ENCODE data around the gene FGF18. TPM values are rescaled to one million over a fixed set of nuclear protein-coding genes. Genes with fewer than 3 reads are reported as not detected.

The FGF18 gene
- total and polyA plus RNA-seq, 9 of the 15 experiments (the other 6 are each of a cell fraction or from before 2014, with no cell fraction given), result 0.05 to 0.18 (median 0.11) TPM; not detected in 6

DNA sequence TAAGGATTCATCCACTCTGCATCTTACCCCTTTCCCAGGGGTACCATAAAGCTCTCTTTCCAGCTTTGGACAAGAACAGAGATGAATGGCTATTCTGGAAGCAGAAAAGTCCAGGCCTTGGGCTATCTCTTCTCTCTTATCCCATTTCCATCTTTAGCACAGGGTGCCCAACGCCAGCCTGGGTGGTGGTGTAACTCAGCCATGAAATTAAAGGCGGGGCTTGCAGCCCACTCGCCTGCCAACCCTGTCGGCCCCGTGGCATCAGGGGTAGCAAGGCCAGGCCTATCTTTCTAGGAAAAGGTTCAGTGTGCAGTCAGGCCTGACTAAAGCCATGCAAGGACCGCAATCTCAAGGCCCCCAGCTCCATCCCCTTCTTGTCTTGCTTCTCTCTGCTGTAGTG lies 78.7 kb downstream of the FGF18 start:
- FAIRE-seq (no peak), ATAC-seq (no peak), DNase-seq (ENCODE audit: extremely low read depth in 1 of 4, low spot score in 3 of 4) (no peak)
- intact Hi-C loops (cut with micrococcal nuclease) (no loop called here), in situ Hi-C loops (cut with MboI) (no loop called here)
- H3K36me3 ChIP-seq (ENCODE audit: control insufficient read depth, insufficient read depth, low read length), result no peaks in the 10 kb centered on the region
- TF ChIP-seq KLF1 (tag; IDR thresholded peaks at IDR 0.05) (no peak), E2F3 (CRISPR knock-in tag; IDR thresholded peaks at IDR 0.05) (no peak), KAT7 (CRISPR knock-in tag; IDR thresholded peaks at IDR 0.05; ENCODE audit: borderline replicate concordance) (no peak), MCM5 (IDR thresholded peaks at IDR 0.05; ENCODE audit: low read depth) (no peak), HDAC3 (IDR thresholded peaks at IDR 0.05; ENCODE audit: borderline replicate concordance, partially characterized antibody) (no peak), LARP7 (IDR thresholded peaks at IDR 0.05) (no peak), OTX1 (CRISPR knock-in tag; IDR thresholded peaks at IDR 0.05) (no peak), ZFP36 (IDR thresholded peaks at IDR 0.05; ENCODE audit: low read depth, low read length, partially characterized antibody) (no peak), CBX8 (IDR thresholded peaks at IDR 0.05; ENCODE audit: borderline replicate concordance, extremely low read depth, low read depth, low read length, poor library complexity, severe bottlenecking) (no peak), TRIM28 (IDR thresholded peaks at IDR 0.05) (no peak), ZNF398 (CRISPR knock-in tag; IDR thresholded peaks at IDR 0.05) (no peak), MCM3 (IDR thresholded peaks at IDR 0.05) (no peak), RBM15 (IDR thresholded peaks at IDR 0.05; ENCODE audit: insufficient read depth, low read length) (no peak)
- TF ChIP-seq, protein P1, sequence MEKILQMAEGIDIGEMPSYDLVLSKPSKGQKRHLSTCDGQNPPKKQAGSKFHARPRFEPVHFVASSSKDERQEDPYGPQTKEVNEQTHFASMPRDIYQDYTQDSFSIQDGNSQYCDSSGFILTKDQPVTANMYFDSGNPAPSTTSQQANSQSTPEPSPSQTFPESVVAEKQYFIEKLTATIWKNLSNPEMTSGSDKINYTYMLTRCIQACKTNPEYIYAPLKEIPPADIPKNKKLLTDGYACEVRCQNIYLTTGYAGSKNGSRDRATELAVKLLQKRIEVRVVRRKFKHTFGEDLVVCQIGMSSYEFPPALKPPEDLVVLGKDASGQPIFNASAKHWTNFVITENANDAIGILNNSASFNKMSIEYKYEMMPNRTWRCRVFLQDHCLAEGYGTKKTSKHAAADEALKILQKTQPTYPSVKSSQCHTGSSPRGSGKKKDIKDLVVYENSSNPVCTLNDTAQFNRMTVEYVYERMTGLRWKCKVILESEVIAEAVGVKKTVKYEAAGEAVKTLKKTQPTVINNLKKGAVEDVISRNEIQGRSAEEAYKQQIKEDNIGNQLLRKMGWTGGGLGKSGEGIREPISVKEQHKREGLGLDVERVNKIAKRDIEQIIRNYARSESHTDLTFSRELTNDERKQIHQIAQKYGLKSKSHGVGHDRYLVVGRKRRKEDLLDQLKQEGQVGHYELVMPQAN (IDR thresholded peaks at IDR 0.05; ENCODE audit: borderline replicate concordance), result no peak
- TF ChIP-seq, protein P2, sequence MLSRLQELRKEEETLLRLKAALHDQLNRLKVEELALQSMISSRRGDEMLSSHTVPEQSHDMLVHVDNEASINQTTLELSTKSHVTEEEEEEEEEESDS (CRISPR knock-in tag; IDR thresholded peaks at IDR 0.05), result no peak
- TF ChIP-seq, protein P3, sequence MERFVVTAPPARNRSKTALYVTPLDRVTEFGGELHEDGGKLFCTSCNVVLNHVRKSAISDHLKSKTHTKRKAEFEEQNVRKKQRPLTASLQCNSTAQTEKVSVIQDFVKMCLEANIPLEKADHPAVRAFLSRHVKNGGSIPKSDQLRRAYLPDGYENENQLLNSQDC (CRISPR knock-in tag; IDR thresholded peaks at IDR 0.05), result no peak
- H3K79me2 ChIP-seq (ENCODE audit: control insufficient read depth, insufficient read depth, low read length), result no peaks in the 10 kb centered on the region
- H4K20me1 ChIP-seq (replicated peaks; ENCODE audit: control insufficient read depth, insufficient read depth, low read length), result no peaks in the 10 kb centered on the region
- peaks cover 21 to 27% of the 10 kb centered on the region in 2 experiments for H3K4me1 ChIP-seq (replicated peaks in 1 of 2; ENCODE audit: control insufficient read depth in 2 of 2, insufficient read depth in 2 of 2, low read length in 2 of 2)
- 55% methylated on average over 6 of the region's 6 CpGs for WGBS (ENCODE audit: insufficient coverage, low coverage, missing lambda C conversion rate)
- CTCF ChIA-PET (ENCODE audit: low intra/inter-chr PET ratio), result no interaction called here
- H3K9ac ChIP-seq (ENCODE audit: insufficient read depth in 1 of 2, low read depth in 2 of 2, low read length in 2 of 2), result no peak overlapping the region
- no peak overlapping the region for H3K4me2 ChIP-seq (ENCODE audit: insufficient read depth, low read length)
- no peak overlapping the region for H3K4me3 ChIP-seq
- POLR2A ChIA-PET, result interaction anchor here (1.1 to 1.4 kb wide), 2 partner anchors 11 to 110 kb away, joined by 3 read pairs; no protein-coding TSS in a partner anchor
- H3K9me3 ChIP-seq (replicated peaks; ENCODE audit: control insufficient read depth, insufficient read depth, low read depth, low read length), result no peaks in the 10 kb centered on the region
- H2AFZ ChIP-seq (ENCODE audit: low read depth, low read length), result no peak overlapping the region
- H3K27ac ChIP-seq (ENCODE audit: extremely low read depth, low read depth, low read length), result no peak overlapping the region
- H3K9me1 ChIP-seq (ENCODE audit: control insufficient read depth, insufficient read depth, low read length), result no peaks in the 10 kb centered on the region
- peaks cover 3 to 7% of the 10 kb centered on the region in 2 experiments; a peak in 3 of 5 replicates for H3K27me3 ChIP-seq (ENCODE audit: control insufficient read depth in 2 of 2, insufficient read depth in 2 of 2, low read length in 2 of 2)
- no TSS peak for BruUV-seq (replicated peaks)
